ENCODE measurements around the gene CHST5. TPM values are rescaled to one million over a fixed set of nuclear protein-coding genes. Genes with fewer than 3 reads are reported as not detected.

CHST5 gene
- total RNA-seq, 3 donors from 2014 or later (not counting 1 experiment from before 2014, with no cell fraction given): not detected

DNA sequence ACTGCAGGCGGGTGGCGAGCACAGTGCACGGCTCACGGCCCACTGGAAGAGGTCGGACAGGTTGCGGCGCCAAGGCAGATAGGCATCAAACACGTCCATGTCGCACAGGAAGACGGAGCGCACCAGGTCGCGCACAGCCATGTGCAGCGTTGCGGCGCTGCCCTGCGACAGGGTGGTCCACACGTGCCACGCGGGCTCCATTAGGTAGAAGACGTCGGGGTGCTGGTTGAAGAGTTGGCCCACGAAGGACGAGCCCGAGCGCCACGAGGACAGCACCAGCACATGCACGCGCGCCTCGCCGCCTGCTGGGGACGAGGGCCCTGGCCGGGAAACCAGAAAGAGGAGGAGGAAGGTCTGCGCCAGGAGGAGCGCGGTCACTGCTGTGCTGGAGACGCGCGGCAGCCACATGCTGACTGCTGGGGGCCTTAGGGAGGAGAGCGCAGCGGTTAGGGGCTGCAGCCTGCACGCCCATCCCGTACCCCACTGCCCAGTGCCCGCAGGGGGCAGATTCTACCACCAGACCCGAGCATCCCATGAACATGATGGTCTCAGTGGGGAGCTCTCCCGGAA is 56.4 kb downstream of the CHST5 start:
- H3K36me3 Mint-ChIP-seq: no peaks in the 10 kb centered on the region
- H3K27ac Mint-ChIP-seq: no peak overlapping the region
- intact Hi-C loops (cut with micrococcal nuclease): no loop called here
- H3K9me3 Mint-ChIP-seq: no peaks in the 10 kb centered on the region
- H3K4me3 ChIP-seq (ENCODE audit: low read length): no peak overlapping the region
- no peak overlapping the region for H3K4me3 Mint-ChIP-seq
- H3K4me1 ChIP-seq (ENCODE audit: control insufficient read depth, insufficient read depth, low read length): no peaks in the 10 kb centered on the region
- WGBS (ENCODE audit: insufficient coverage): 95% methylated on average over 47 of the region's 47 CpGs
- H3K27ac ChIP-seq (ENCODE audit: low read length): no peak overlapping the region
- peaks cover 8 to 11% of the 10 kb centered on the region in 2 donors for H3K27me3 Mint-ChIP-seq (ENCODE audit: low read depth in 2 of 2)
- no peaks in the 10 kb centered on the region for H3K27me3 ChIP-seq (ENCODE audit: control insufficient read depth, insufficient read depth, low read length)
- no peak for TF ChIP-seq CTCF (IDR thresholded peaks at IDR 0.05)
- H3K9me3 ChIP-seq (ENCODE audit: control insufficient read depth, insufficient read depth, low read length): no peaks in the 10 kb centered on the region
- no peak for ATAC-seq
- no peaks in the 10 kb centered on the region for H3K36me3 ChIP-seq (ENCODE audit: control insufficient read depth, insufficient read depth, low read length)
- DNase-seq: no peak
- no peaks in the 10 kb centered on the region for H3K4me1 Mint-ChIP-seq

Other genes with a start within 250 kb of the CHST5 start
- 10 to 100 TPM; 32.2 to 38.8 (median 32.3) TPM for gene CFDP1, start 102.6 kb downstream of the CHST5 start, total RNA-seq
- gene TMEM170A, start 71.4 kb downstream of the CHST5 start, total RNA-seq: 10 to 100 TPM; 51.5 to 61.0 (median 53.9) TPM
- not detected for gene CHST6, start 40.7 kb downstream of the CHST5 start, total RNA-seq
- gene TMEM231, start 20.1 kb upstream of the CHST5 start, total RNA-seq: 1 to 10 TPM; 2.1 to 2.7 (median 2.4) TPM
- gene GABARAPL2, start 30.3 kb upstream of the CHST5 start, total RNA-seq: 10 to 100 TPM; 66.2 to 74.0 (median 71.3) TPM
- gene ADAT1, start 87.2 kb upstream of the CHST5 start, total RNA-seq: 10 to 100 TPM; 63.5 to 65.2 (median 64.8) TPM
- gene KARS1, start 111.6 kb upstream of the CHST5 start, total RNA-seq: 100 to 1,000 TPM; 102 to 123 (median 114) TPM
- 100 to 1,000 TPM; 104 to 125 (median 116) TPM for gene TERF2IP, start 111.7 kb upstream of the CHST5 start, total RNA-seq
- not detected for gene CPHXL2, start 140.9 kb upstream of the CHST5 start, total RNA-seq
- not detected for gene DUXB, start 165.4 kb upstream of the CHST5 start, total RNA-seq
- gene CPHXL, start 190.4 kb upstream of the CHST5 start, total RNA-seq: not detected